ENCODE measurements around the gene ADGRB3. TPM values are rescaled to one million over a fixed set of nuclear protein-coding genes. Genes with fewer than 3 reads are reported as not detected.
A peak's percentile ranks its signal among the peaks of the same experiment; 100 is the strongest.
"Not testable (repeated sequence)": the region's sequence is repeated elsewhere in the genome, so short reads cannot be mapped to it uniquely, and the experiment has no call there.

The ADGRB3 gene
- total RNA-seq, 1 donor from 2014 or later = 179 TPM

DNA sequence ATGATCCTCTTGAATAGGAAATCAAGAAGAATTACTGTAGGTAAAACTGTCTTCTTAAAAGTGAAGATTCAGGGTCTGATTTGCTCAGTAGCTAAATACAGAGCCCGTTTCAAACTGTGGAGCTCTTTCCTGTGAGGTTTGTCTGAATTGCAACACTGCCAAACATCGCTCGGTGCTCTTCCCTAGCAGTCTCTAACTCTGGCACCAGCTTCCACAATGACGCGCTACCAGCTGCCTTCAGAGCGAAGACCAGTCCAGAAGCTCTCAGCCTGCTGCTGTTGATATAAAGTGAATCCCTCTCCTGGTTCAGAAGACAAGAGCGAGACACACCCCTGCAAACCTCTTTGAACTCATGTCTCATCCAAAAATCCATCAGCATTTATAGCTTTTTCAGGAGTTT, 714.7 kb downstream of the ADGRB3 start:
- peak; percentile 57 for DNase-seq

DNA sequence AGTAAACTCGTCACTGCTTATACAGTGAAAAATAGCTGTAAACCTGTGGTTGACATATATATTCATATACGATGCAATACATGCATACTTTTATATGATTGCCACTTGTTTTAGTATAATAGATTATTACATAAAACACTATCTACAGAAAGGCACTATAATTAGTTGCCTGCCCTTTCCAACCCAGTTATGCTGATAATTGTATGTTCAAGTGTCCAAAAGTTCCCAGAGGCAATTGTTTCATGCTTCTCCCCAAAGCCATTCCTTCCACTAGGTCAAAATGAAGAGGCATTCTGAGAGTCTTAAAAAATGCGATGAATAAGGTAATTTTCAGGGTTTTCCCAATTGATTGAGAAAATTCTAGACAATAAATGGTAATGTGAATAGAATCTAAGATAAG, 727.1 kb downstream of the ADGRB3 start:
- DNase-seq = no peak

DNA sequence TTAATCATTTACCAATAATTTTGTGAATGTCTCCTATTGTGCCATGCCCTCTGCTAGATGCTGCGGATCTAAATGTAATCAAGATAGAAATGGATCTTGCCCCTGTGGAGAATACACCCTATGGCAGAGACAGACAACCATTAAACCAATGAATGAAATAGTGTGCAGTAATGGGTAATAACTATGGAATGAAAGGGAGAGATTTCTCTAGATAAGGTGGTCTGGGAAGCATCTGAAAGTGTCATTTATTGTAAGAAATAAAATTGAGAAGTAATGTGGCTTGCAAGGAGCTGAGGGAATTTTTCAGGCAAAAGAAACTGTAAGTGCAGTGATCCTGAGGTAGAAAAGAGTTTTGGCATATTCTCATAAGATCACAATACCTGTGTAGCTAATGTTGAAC, 731.7 kb downstream of the ADGRB3 start:
- DNase-seq = no peak

DNA sequence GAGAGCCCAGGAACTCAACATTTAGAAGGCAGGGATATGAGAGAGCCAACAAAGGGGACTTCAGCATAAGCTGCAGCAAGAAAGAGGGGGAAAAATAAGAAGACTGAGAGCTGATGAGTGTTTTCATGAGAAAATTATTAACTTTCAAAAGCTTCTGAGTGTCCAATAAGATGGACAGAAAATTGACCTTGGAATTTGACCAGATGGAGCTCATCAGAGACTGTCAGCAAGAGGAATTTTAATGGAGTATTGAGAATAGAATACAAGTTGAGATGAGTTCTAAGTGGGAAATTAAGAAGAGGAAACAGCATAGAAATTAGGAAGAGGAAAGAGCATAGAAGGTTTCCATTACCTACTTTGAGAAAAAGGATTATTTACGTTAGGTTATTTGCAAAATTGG, 733.5 kb downstream of the ADGRB3 start:
- DNase-seq = no peak

DNA sequence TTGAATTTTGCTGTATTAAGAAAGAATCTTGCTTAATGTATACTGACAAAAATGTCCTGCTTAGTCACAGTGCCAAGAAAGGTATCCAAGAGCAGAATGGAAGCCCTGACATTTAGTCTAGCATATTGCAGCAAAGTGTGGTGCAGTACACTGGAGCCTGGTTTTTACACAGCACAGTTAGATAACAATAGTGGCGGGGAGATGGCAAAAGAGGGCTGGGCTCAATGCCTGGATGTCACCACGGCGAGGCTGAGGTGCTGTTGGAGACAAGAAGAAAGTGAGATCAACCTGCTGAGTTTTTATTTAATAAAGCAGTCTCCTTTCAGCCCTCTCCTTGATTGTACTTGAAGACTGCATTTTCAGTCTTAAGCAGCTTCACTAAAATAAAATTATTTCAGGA, 735.7 kb downstream of the ADGRB3 start:
- no peak for DNase-seq

DNA sequence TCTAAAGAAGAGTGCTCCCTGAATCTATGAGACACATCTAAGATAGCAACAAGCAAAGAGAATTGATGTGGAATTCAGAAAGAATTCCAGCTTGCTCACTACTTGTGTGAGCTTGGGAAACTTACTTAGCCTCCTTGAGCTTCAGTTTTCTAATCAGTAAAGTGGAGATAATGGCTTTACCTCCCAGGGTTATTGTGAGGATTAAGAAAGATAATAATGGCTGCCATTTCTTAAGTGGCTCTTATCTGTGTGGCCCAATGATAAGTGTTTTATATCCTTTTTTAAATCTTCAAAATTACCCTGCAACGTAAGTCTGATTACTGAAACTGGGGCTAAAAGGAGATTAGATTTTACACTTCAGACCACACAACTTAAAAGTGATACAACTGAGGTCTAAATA, 743.2 kb downstream of the ADGRB3 start:
- DNase-seq = no peak

DNA sequence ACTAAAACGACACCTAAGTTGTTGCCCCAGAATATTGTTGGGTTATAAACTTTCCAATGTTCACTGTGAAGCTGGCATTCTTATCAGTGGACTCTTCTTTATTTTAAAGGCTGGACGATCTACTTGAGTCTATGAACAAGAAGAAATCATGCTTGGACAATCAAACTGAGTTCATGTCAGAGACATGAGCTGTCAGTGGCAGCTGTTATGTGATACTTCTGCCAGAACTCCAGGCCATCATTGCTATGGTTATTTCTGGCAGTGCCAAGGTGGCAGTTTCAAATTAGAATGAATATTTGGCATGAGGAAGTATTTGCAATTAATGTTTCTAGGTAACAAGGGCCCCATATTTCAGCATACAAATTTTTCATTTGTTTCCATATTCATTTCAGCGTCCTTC, 744.4 kb downstream of the ADGRB3 start:
- DNase-seq = no peak

DNA sequence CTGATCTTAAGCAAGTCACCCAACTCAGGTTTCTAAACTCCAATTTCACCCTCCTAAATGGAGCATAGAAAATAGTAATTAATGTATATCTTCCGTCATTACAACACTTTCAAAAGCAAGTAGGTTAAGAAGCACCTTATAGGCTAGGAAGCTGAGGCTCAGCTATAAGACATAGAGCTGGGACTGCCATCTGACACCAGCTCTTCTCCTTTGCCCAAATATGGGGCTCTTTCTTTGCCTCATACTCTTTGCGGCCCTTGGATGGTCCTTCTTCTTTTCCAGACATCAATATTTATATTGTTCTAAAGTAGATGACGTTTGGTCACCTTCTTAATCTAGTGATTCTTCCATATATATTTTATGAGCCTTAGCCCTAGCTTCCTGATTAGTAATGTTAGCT, 748.5 kb downstream of the ADGRB3 start:
- no peak for DNase-seq

DNA sequence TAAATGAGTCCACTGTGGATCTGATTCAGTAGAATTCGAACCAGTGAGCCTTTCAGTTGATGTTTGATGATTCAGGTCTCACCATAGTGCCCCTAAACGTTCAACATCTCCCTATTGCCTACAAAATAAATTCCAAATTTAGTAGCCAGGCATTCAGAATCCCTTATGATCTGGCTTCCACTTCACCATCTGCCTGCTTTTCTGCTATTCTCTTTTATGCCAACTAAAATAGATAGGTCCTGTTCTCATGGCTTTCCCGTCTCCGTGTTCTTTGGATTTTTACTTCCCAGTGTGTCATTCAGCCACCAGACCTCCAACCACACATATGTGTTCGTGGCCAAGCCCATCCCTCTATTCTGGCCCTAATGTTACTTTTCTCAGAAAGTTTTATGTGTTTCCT, 751.3 kb downstream of the ADGRB3 start:
- DNase-seq = no peak

DNA sequence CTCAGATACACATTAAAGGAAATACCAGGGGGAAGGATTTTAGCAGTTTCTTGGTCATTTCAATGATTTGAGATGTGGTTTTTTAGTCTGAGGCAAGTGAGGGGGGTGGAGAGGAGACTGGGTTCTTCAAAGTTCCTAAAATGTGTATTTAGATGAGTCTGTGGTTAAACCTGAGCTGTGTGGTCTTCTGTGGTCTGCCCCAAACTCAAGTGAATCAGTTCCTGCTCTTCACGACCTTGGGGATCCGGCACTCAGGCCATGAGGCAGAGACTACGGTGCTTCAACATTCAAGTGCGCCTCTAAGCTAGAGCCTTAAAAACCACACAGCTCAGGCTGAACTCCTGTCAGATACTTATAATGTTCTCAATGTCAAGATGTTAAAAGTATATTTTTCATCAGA, 755.0 kb downstream of the ADGRB3 start:
- DNase-seq = no peak

DNA sequence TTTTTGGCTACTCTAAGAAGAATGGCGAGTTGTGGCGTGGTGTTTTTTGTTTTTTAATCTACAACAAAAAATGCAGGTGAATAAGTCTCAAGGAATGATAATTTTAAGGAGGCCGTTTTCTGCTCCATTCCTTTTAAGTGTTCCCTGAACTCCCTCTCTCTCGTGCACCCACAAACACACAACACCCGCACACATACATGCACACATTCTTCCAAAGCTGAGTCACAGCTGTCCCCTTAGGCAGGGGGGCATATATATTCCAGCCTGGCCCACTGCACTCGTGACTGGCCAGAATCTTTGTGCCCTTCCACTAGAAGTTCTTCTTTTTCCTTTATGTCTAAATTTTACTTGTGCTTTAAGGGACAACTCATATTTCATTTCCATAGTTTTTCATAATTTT, 756.0 kb downstream of the ADGRB3 start:
- DNase-seq = no peak

DNA sequence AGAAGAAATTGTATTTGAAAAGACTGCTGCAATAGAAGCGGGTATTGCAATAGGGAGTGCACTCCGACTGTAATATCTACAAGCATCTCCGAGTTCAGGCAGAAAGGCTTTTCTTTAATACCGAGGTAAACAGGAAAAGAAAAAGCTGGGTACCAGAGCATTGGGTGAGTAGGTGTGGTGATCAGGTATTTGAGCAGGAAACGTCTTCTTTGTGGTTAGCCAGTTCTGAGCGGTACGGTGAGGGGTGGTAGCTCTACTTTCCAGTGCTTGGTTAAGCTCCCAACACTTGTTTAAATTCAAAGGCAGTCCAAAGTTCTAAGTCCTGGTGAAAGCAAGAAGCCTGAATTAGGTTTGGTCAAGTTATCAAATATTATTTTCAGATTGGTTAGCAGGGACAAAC, 757.7 kb downstream of the ADGRB3 start:
- no peak for DNase-seq

DNA sequence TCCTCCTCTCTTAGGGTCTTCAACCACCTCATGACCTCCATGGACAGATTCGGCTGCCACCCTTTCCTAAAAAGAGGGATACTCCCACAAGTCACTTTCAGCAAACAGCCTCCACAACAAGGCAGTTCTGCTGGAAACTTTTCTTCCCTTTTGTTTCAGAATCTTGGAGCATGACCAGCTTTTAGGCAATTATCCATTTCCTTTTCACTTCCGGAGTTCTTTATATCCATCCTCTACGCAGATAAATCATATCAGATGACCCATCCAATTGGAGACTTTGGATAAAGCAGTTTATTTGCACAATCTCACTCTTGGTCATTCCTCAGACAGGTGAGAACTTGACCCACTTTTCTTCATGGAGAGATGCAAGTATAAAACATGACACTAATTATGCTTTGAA, 763.2 kb downstream of the ADGRB3 start:
- no peak for DNase-seq

DNA sequence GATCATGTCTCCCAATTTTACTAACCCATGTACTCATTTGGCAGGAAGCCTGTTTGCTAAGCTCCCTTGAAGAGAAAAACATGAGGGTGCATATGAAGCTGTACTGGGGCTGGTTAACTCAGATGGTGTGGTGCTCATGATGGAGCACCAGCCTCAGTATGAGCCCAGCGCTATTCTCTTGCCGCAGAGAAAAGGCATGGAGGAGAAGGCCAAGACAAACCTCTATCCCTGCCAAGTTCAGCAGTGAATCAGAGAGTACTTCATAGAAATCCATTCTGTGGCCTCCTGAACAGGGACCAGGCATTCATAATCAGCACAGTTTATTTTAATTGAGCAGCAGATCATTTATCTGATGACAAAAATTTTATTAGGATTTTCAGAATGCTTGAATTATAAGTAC, 763.6 kb downstream of the ADGRB3 start:
- DNase-seq = no peak

DNA sequence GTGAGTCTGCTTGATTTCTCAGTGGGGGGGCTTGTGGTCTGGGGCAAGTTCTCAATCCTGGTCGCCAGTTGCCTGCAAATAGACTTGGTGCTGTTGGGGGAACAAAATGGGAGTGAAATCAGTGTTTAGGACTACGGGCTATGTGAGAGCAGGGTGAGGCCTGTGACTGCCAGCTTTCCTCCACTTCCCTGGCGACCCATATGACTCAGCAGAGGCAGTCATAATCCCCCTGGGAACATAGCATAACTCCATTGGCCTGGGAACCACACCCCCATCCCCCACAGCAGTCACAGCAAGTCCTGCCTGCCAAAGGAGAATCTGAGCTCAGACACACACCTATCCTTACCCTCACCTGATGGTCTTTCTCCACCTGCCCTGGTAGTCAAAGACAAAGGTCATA, 773.8 kb downstream of the ADGRB3 start:
- no peak for DNase-seq

DNA sequence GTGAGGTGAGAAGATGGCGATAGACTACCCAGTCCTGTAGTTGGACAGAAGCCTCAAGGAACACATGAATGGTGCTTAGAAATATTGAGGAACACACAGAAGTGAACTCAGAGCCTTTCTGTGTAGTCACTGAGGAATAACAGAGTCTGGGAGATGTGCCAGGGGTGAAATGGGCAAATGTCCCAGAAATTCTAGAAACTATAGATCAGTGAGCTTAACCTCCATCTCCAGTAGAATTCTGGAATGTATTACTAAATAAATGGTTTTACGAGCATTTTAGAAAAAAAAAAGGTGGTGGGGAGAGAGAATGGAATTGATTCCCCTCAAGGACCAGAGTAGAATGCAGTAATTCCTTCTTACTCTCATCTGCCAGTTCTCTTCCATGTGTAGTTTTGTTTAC, 781.7 kb downstream of the ADGRB3 start:
- no peak for DNase-seq

DNA sequence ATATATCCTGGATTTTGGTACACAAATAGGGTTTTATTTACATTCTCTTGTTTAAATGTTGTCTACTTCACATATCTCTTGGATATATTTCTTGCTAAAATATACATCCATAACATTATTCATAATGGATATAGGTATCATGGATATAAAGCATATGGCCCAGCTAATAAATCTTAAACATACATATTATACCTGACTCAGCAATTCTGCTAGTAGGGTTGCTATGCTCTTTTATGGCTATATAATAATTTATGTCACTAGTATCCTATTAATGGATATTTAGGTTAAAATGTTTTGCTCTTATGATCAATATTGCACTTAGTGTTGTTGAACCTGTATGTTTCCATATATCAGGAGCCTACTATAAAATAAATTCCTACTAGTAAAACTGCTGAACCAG, 786.2 kb downstream of the ADGRB3 start:
- DNase-seq = no peak

DNA sequence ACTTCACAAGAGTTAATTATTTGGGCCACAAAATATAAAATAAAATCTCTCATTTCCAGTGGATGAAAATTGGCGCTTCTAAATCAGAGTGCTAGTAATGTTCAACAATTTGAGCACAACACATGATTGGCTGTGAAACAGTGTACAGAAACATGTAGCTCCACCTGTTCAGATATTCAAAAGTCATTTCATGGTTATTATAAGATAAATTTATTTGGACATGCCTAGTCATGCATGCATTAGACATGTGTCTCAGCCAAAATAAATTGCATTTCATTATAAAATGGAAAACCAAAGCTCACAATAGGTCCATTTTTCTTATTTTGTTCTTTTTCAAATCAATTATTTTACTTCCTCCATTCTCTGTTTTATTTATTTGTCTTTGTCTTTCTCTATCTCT, 786.9 kb downstream of the ADGRB3 start:
- no peak for DNase-seq

DNA sequence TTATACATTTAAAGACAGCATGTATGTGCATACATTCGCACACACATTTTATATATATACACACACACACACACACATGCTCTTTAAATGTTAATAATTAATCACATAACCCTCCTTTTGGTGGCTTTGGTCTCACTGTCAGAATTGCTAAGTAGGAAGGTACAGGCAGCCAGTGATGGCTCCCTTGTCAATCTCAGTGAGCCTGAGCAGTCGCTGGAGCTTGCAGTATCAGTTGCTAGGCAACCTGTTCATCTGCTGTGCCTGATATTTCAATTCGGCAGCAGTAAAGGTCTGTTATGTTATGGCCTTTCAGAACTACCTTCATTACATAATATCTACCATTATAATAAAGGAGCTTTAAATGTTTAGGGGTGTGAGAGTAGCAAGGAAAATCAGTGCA, 787.4 kb downstream of the ADGRB3 start:
- no peak for DNase-seq

DNA sequence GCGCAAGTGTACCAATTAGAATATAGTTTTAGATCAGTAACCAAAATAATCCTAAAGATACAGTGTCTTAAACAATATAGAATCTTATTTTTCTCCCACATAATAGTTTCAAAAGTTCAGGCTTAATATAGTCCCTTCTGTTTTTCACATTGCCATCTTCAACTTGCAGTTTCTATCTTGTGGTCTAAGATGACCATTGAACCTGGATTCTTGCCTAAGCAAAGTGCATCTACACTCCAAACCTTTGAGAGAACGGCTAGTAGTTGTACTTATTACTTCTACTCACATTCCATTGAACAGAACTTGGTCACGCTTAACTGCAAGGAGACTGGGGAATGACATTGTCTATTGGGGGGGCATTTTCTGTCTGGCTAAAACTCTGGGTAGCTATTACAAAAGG, 788.7 kb downstream of the ADGRB3 start:
- DNase-seq = no peak

DNA sequence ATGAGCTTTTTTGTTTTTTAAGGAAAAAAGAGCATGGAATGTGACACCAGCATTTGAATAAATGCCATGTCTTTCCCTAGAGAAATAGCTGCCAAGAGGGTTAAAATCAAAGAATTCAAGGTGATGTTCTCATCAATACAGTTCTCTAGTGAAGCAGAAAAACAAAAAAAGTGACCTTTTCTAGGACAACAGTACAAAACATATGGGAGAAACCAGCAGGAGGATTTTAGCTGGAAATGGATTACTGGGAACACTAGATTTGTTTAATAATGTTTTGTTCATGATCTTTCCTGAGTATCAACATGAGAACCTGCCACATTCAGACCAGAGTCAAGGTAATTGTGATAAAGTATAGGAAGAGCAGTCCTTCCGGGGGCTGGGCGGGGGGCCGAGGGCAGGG, 789.5 kb downstream of the ADGRB3 start:
- no peak for DNase-seq

DNA sequence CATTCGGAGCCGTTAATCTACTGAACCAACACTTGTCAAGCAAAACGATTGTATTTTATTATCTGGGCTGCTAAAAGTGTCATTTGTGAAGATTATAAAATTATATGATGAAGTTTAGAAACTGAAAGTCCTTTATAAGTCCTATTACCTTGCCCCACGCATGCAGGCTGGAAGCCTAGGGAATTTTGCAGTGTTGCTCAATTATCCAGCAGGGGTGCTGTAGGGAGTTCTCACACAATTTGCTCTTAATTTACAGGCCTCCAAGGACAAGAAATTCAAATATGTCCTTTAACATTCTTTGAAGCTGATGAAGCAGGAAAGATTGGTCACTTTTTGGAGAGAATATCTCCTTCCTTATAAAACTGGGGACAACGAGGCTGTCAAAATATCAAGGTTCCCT, 792.8 kb downstream of the ADGRB3 start:
- DNase-seq = no peak

DNA sequence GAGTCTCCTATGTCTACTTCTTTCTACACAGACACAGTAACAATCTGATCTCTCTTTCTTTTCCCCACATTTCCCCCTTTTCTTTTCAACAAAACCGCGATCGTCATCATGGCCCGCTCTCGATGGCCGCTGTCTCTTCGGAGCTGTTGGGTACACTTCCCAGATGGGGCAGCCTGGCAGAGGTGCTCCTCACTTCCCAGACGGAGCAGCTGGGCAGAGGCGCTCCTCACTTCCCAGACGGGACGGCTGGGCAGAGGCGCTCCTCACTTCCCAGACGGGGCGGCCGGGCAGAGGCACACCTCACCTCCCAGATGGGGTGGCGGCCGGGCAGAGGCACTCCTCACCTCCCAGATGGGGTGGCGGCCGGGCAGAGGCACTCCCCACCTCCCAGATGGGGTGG, 797.1 kb downstream of the ADGRB3 start:
- DNase-seq = not testable (repeated sequence)

DNA sequence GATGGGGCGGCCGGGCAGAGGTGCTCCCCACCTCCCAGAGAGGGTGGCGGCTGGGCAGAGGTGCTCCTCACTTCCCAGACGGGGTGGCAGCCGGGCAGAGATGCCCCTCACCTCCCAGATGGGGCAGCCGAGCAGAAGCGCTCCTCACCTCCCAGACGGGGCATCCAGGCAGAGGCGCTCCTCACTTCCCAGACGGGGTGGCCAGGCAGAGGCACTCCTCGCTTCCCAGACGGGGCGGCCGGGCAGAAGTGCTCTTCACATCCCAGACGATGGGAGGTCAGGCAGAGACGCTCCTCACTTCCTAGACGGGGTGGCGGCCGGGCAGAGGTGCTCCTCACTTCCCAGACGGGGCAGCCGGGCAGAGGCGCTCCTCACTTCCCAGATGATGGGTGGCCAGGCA, 798.0 kb downstream of the ADGRB3 start:
- DNase-seq = not testable (repeated sequence)

DNA sequence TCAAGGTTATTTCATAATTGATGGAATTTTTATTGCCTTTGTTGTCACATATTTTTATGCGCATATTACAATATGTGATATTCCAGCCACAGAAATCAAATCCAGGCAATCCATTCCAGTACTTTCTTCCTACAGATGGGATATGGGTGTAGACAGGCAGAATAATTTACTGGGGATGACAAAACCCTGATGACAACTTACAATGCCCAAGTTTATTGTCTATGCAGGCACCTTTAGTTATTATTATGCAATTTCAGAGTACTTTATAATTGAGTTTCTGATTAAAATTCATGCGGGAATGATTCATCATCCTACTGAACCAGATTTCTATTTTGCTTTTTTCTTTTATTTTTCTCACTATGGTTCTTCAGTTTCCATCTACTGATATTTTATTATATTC, 803.0 kb downstream of the ADGRB3 start:
- no peak for DNase-seq

Measured in occipital lobe (tissue), 2 donors.